Liver (tissue), 3 donors: ENCODE results near the gene EPHA6.

Experiments
- GABPA ChIP-seq, 2 donors: IDR thresholded peaks in 1 of 2; conservative IDR thresholded peaks in 1 of 2; 2 replicates each; pipeline ENCODE4 v1.6.1; 2016; ENCODE audit warnings: antibody characterized with exemption in 2 of 2, mild to moderate bottlenecking in 1 of 2, moderate library complexity in 1 of 2
- YY1 ChIP-seq: IDR thresholded peaks from 2 replicates; pipeline ENCODE4 v1.6.1; 2016; ENCODE audit warnings: antibody characterized with exemption, mild to moderate bottlenecking
- TF ChIP-seq, protein P1 (sequence below): fragments of 150-350 bp; IDR thresholded peaks from 2 replicates; pipeline ENCODE4 v1.5.1; 2017; ENCODE audit warnings: improper control_type of control experiment, low read depth, low read length; ENCODE audit not compliant: missing input control
- donor health status: healthy.
- donor health status: healthy.

DNA sequence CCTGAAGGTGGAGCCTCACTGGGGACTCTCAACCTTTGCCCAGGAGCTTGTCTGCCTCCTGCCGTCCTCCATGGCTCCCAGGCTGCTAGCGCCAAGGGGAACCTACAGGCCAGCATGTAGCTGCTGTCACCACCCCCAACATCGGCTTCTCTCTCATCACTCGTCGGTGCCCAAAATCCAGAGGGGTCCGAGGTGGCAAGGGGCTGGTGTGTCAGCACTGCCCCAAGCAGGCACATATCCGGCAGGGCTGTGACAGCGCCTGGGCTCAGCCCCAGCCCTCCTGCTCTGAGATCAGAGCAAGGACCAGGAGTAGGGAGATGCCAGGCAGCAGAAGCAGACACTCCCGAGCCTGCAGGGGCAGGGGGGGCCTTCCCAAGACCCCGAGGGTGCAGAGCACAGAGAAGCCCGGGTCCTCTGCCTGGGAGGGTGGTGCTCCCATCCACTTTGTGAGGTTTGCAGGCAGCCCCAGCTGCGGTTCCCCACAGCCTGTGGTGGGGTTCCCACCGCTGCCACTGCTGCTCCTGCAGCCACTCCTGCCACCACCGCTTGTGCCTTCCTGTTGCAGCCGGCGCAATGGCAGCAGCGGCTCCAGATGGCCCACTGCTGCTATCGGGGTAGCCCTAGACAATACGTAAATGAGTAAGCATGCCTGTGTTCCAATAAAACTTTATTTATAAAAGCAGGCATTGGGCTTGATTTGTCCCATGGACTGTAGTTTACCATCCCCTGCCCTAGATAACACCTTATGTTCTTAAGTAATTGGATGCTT, 451.0 kb downstream of the EPHA6 start:
- TF ChIP-seq GABPA (IDR thresholded peaks at IDR 0.05 in 1 of 2, conservative IDR thresholded peaks at IDR 0.05 in 1 of 2) (no peak), YY1 (no peak)
- TF ChIP-seq, protein P1, sequence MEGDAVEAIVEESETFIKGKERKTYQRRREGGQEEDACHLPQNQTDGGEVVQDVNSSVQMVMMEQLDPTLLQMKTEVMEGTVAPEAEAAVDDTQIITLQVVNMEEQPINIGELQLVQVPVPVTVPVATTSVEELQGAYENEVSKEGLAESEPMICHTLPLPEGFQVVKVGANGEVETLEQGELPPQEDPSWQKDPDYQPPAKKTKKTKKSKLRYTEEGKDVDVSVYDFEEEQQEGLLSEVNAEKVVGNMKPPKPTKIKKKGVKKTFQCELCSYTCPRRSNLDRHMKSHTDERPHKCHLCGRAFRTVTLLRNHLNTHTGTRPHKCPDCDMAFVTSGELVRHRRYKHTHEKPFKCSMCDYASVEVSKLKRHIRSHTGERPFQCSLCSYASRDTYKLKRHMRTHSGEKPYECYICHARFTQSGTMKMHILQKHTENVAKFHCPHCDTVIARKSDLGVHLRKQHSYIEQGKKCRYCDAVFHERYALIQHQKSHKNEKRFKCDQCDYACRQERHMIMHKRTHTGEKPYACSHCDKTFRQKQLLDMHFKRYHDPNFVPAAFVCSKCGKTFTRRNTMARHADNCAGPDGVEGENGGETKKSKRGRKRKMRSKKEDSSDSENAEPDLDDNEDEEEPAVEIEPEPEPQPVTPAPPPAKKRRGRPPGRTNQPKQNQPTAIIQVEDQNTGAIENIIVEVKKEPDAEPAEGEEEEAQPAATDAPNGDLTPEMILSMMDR, result no peak
